Common myeloid progenitor, CD34-positive (primary cell): ENCODE results near the gene NME8.
A peak's percentile ranks its signal among the peaks of the same experiment; 100 is the strongest.

Experiments used
- CTCF ChIA-PET: fragments of 350-600 bp; sonication (Branson Sonifier 250); formaldehyde crosslinking; loops from one replicate; lab custom pipeline; 2021; ENCODE audit warnings: antibody characterized with exemption; lab: Charles Lee
- POLR2A ChIA-PET: fragments of 350-600 bp; sonication (Branson Sonifier 250); formaldehyde crosslinking; loops from one replicate; lab custom pipeline; 2021; ENCODE audit warnings: antibody characterized with exemption; lab: Charles Lee
- DNase-seq, 3 donors: peaks; one replicate each; pipeline versions ENCODE4 v3.0.0 to v3.0.0-alpha.2; 2013
- H3K27ac ChIP-seq, 2 experiments: 1 replicate in 1 of 2; 2 replicates in 1 of 2; pipeline ENCODE4 v1.7.0; 2013; ENCODE audit warnings: inconsistent platforms in 2 of 2, low read length in 2 of 2, mild to moderate bottlenecking in 2 of 2, low read depth in 1 of 2, moderate library complexity in 1 of 2; ENCODE audit not compliant: severe bottlenecking in 2 of 2, insufficient read depth in 1 of 2, poor library complexity in 1 of 2
- H3K27me3 ChIP-seq, 5 experiments: replicated peaks in 2 of 5; 1 replicate in 3 of 5; 2 replicates in 2 of 5; pipeline versions ENCODE4 v1.6.1 to v1.7.0; 2013; ENCODE audit warnings: low read length in 4 of 5, mild to moderate bottlenecking in 2 of 5, moderate library complexity in 2 of 5, inconsistent platforms in 1 of 5; ENCODE audit not compliant: insufficient read depth in 5 of 5, control insufficient read depth in 4 of 5
- H3K36me3 ChIP-seq, 4 experiments: 1 replicate in 2 of 4; 2 replicates in 2 of 4; pipeline versions ENCODE4 v1.6.1 to v1.7.0; 2013; ENCODE audit warnings: low read length in 3 of 4, control low read depth in 1 of 4, mild to moderate bottlenecking in 1 of 4; ENCODE audit not compliant: control insufficient read depth in 4 of 4, insufficient read depth in 4 of 4
- H3K4me1 ChIP-seq, 4 experiments: 1 replicate in 3 of 4; 2 replicates in 1 of 4; pipeline versions ENCODE4 v1.6.1 to v1.7.1; 2013; ENCODE audit warnings: low read length in 3 of 4, mild to moderate bottlenecking in 3 of 4, control low read depth in 1 of 4, inconsistent platforms in 1 of 4, moderate library complexity in 1 of 4; ENCODE audit not compliant: control insufficient read depth in 4 of 4, insufficient read depth in 4 of 4; ENCODE audit errors: control extremely low read depth in 1 of 4
- H3K4me3 ChIP-seq, 7 experiments: 1 replicate in 4 of 7; 2 replicates in 3 of 7; pipeline versions ENCODE4 v1.5.1 to v1.7.0; 2013; ENCODE audit warnings: mild to moderate bottlenecking in 7 of 7, low read length in 6 of 7, moderate library complexity in 6 of 7, inconsistent platforms in 2 of 7, low read depth in 2 of 7, control low read depth in 1 of 7; ENCODE audit not compliant: insufficient read depth in 4 of 7, control insufficient read depth in 1 of 7; ENCODE audit errors: extremely low read depth in 1 of 7
- H3K9me3 ChIP-seq, 5 experiments: 1 replicate in 4 of 5; 2 replicates in 1 of 5; pipeline versions ENCODE4 v1.6.1 to v1.7.1; 2013; ENCODE audit warnings: low read length in 4 of 5, mild to moderate bottlenecking in 2 of 5, inconsistent platforms in 1 of 5, low read depth in 1 of 5, moderate library complexity in 1 of 5; ENCODE audit not compliant: control insufficient read depth in 4 of 5, insufficient read depth in 2 of 5; ENCODE audit errors: control extremely low read depth in 1 of 5
- WGBS: methylation state at CpG from one replicate; pipeline ENCODE4 v1.1.5; 2013; ENCODE audit not compliant: insufficient coverage; 5-methylcytosine and 5-hydroxymethylcytosine counted together

Gene NME8

GRCh38 chr7:37928878-37929277 lies 80.5 kb downstream of the NME8 start:
- Histone ChIP-seq H3K9me3 (peaks cover 0 to 19% (median 8%) of the 10 kb centered on the region in 5 experiments), H3K36me3 (peaks cover 7 to 22% (median 14%) of the 10 kb centered on the region in 4 experiments), H3K4me3 (no peak overlapping the region), H3K27ac (no peak overlapping the region), H3K4me1 (peaks cover 0 to 3% (median 0%) of the 10 kb centered on the region in 4 experiments), H3K27me3 (no peaks in the 10 kb centered on the region)
- DNase-seq, result no peak
- CTCF ChIA-PET, result interaction anchor here (0.6 to 0.9 kb wide), 2 partner anchors 9 to 12 kb away, joined by 3 to 5 read pairs; partner anchors contain the start of genes EPDR1 and SFRP4
- 98% methylated on average over 3 of the region's 4 CpGs for WGBS
- POLR2A ChIA-PET, result no interaction called here

GRCh38 chr7:37930226-37930948 lies 82.0 kb downstream of the NME8 start:
- Histone ChIP-seq H3K36me3 (peaks cover 0 to 17% (median 8%) of the 10 kb centered on the region in 4 experiments), H3K4me3 (no peak overlapping the region), H3K27ac (no peak overlapping the region), H3K9me3 (peaks cover 0 to 14% (median 5%) of the 10 kb centered on the region in 5 experiments), H3K4me1 (peaks cover 0 to 3% (median 0%) of the 10 kb centered on the region in 4 experiments), H3K27me3 (no peaks in the 10 kb centered on the region)
- DNase-seq, result no peak
- ChIA-PET POLR2A (no interaction called here), CTCF (interaction anchor here (0.9 to 1.8 kb wide), 3 partner anchors 10 to 20 kb away, joined by 3 to 5 read pairs (median 4); partner anchors contain the start of gene EPDR1)
- 100% methylated on average over 5 of the region's 5 CpGs for WGBS

- ChIA-PET POLR2A (no interaction called here), CTCF (interaction anchor here (0.9 to 1.5 kb wide), 3 partner anchors 12 to 436 kb away, joined by 3 to 5 read pairs (median 5); partner anchors contain the start of gene EPDR1)
- no peaks in the 10 kb centered on the region for H3K27me3 ChIP-seq
- H3K27ac ChIP-seq, result no peak overlapping the region
- 88% methylated on average over 1 of the region's 2 CpGs for WGBS
- peaks cover 0 to 14% (median 4%) of the 10 kb centered on the region in 4 experiments for H3K36me3 ChIP-seq
- no peak for DNase-seq
- H3K4me1 ChIP-seq, result peaks cover 0 to 2% (median 0%) of the 10 kb centered on the region in 4 experiments
- H3K9me3 ChIP-seq, result peaks cover 0 to 18% (median 0%) of the 10 kb centered on the region in 5 experiments
- H3K4me3 ChIP-seq, result no peak overlapping the region
Observed at GRCh38 chr7:37932543-37932942, 84.1 kb downstream of the NME8 start.

- Histone ChIP-seq H3K9me3 (peaks cover 0 to 19% (median 0%) of the 10 kb centered on the region in 5 experiments), H3K36me3 (peaks cover 0 to 14% (median 4%) of the 10 kb centered on the region in 4 experiments), H3K27me3 (no peaks in the 10 kb centered on the region), H3K4me3 (no peak overlapping the region), H3K4me1 (no peaks in the 10 kb centered on the region), H3K27ac (no peak overlapping the region)
- ChIA-PET POLR2A (no interaction called here), CTCF (interaction anchor here (0.9 to 1.5 kb wide), 3 partner anchors 9 to 15 kb away, joined by 4 to 5 read pairs (median 5); partner anchors contain the start of gene EPDR1)
- DNase-seq, result no peak
- 100% methylated on average over 3 of the region's 9 CpGs for WGBS
Observed at GRCh38 chr7:37933018-37933566, 84.7 kb downstream of the NME8 start.

- POLR2A ChIA-PET, result no interaction called here
- no peak overlapping the region for H3K27ac ChIP-seq
- no peaks in the 10 kb centered on the region for H3K27me3 ChIP-seq
- DNase-seq, result no peak
- CTCF ChIA-PET, result interaction anchor here (0.5 kb wide), 1 partner anchor 1516 kb away, joined by 3 read pairs; no protein-coding TSS in a partner anchor
- 99% methylated on average over 11 of the region's 12 CpGs for WGBS
- H3K4me1 ChIP-seq, result peaks cover 0 to 7% (median 3%) of the 10 kb centered on the region in 4 experiments
- peaks cover 0 to 11% (median 3%) of the 10 kb centered on the region in 4 experiments for H3K36me3 ChIP-seq
- no peak overlapping the region for H3K4me3 ChIP-seq
- peaks cover 0 to 9% (median 3%) of the 10 kb centered on the region in 5 experiments for H3K9me3 ChIP-seq
Observed at GRCh38 chr7:37942934-37943610, 94.7 kb downstream of the NME8 start.

GRCh38 chr7:37943905-37944736 lies 95.7 kb downstream of the NME8 start:
- DNase-seq, result no peak
- peaks cover 0 to 7% (median 3%) of the 10 kb centered on the region in 4 experiments for H3K4me1 ChIP-seq
- H3K36me3 ChIP-seq, result peaks cover 0 to 12% (median under 1%) of the 10 kb centered on the region in 4 experiments
- H3K9me3 ChIP-seq, result peaks cover 0 to 4% (median 0%) of the 10 kb centered on the region in 5 experiments
- 93% methylated on average over 6 of the region's 8 CpGs for WGBS
- ChIA-PET CTCF (interaction anchor here (1.4 kb wide), 1 partner anchor 27 kb away, joined by 5 read pairs; the partner anchor contains the start of gene SFRP4), POLR2A (interaction anchor here (0.6 kb wide), 1 partner anchor 1882 kb away, joined by 6 read pairs; no protein-coding TSS in a partner anchor)
- no peak overlapping the region for H3K27ac ChIP-seq
- H3K27me3 ChIP-seq, result no peaks in the 10 kb centered on the region
- peak overlapping the region in 1 of 7 experiments; percentile 4 for H3K4me3 ChIP-seq
